ENCODE results near the gene MYH9.

GRCh38 chr22:36409056-36409455 lies 21.3 kb upstream of the MYH9 start:
- TF ChIP-seq, protein P1, sequence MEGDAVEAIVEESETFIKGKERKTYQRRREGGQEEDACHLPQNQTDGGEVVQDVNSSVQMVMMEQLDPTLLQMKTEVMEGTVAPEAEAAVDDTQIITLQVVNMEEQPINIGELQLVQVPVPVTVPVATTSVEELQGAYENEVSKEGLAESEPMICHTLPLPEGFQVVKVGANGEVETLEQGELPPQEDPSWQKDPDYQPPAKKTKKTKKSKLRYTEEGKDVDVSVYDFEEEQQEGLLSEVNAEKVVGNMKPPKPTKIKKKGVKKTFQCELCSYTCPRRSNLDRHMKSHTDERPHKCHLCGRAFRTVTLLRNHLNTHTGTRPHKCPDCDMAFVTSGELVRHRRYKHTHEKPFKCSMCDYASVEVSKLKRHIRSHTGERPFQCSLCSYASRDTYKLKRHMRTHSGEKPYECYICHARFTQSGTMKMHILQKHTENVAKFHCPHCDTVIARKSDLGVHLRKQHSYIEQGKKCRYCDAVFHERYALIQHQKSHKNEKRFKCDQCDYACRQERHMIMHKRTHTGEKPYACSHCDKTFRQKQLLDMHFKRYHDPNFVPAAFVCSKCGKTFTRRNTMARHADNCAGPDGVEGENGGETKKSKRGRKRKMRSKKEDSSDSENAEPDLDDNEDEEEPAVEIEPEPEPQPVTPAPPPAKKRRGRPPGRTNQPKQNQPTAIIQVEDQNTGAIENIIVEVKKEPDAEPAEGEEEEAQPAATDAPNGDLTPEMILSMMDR (IDR thresholded peaks at IDR 0.05 in 8 of 11, conservative IDR thresholded peaks at IDR 0.05 in 3 of 11): no peak
- TF ChIP-seq POLR2AphosphoS5 (IDR thresholded peaks at IDR 0.05) (no peak), POLR2A (IDR thresholded peaks at IDR 0.05) (no peak)

All from spleen (tissue), 7 donors.